ENCODE results near the gene OR5K3.

OR5K3 gene

DNA sequence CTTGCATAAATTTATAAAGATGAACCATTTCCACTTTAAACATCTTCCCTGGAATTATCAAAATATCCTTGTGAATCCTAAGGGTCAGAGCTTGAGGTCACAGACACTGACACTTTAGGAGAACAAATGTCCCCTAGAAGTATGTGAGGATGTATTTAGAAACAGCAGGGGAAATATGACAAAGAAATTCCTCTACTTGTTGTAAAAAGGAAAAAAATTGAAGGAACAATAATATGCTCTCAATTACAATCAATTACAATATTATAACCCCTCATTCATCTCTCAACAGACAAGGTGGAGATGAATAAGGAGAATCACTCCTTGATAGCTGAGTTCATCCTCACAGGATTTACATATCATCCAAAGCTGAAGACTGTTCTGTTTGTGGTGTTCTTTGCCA lies at the start of gene OR5K3:
Gene OR5K3 (plus strand): TSS at position 301 of the 400 bp plus-strand sequence. CDS start 0 bp downstream, at position 301.
- Histone ChIP-seq H3K27ac (ENCODE audit: low read depth, low read length) (no peak within 1 kb of the TSS), H3K36me3 (ENCODE audit: control insufficient read depth, insufficient read depth, low read length) (no peaks in the 10 kb centered on the region), H3K9ac (ENCODE audit: low read length) (no peak within 1 kb of the TSS), H3K4me1 (ENCODE audit: control insufficient read depth, insufficient read depth, low read length) (no peaks in the 10 kb centered on the region), H3K27me3 (ENCODE audit: control insufficient read depth, insufficient read depth, low read length) (no peaks in the 10 kb centered on the region), H3K4me3 (ENCODE audit: low read length) (no peak within 1 kb of the TSS)

GRCh38 chr3:98341758-98342157 lies 48.7 kb upstream of the OR5K3 start:
- Histone ChIP-seq H3K4me3 (ENCODE audit: low read length) (no peak overlapping the region), H3K9ac (ENCODE audit: low read length) (no peak overlapping the region), H3K36me3 (ENCODE audit: control insufficient read depth, insufficient read depth, low read length) (no peaks in the 10 kb centered on the region), H3K4me1 (ENCODE audit: control insufficient read depth, insufficient read depth, low read length) (no peaks in the 10 kb centered on the region), H3K27ac (ENCODE audit: low read depth, low read length) (no peak overlapping the region), H3K27me3 (ENCODE audit: control insufficient read depth, insufficient read depth, low read length) (no peaks in the 10 kb centered on the region)

GRCh38 chr3:98343647-98344507 lies 46.6 kb upstream of the OR5K3 start:
- Histone ChIP-seq H3K27me3 (ENCODE audit: control insufficient read depth, insufficient read depth, low read length) (no peaks in the 10 kb centered on the region), H3K4me3 (ENCODE audit: low read length) (no peak overlapping the region), H3K4me1 (ENCODE audit: control insufficient read depth, insufficient read depth, low read length) (no peaks in the 10 kb centered on the region), H3K36me3 (ENCODE audit: control insufficient read depth, insufficient read depth, low read length) (no peaks in the 10 kb centered on the region), H3K27ac (ENCODE audit: low read depth, low read length) (no peak overlapping the region), H3K9ac (ENCODE audit: low read length) (no peak overlapping the region)

- Histone ChIP-seq H3K9ac (ENCODE audit: low read length) (no peak overlapping the region), H3K27ac (ENCODE audit: low read depth, low read length) (no peak overlapping the region), H3K27me3 (ENCODE audit: control insufficient read depth, insufficient read depth, low read length) (no peaks in the 10 kb centered on the region), H3K4me3 (ENCODE audit: low read length) (no peak overlapping the region), H3K4me1 (ENCODE audit: control insufficient read depth, insufficient read depth, low read length) (no peaks in the 10 kb centered on the region), H3K36me3 (ENCODE audit: control insufficient read depth, insufficient read depth, low read length) (no peaks in the 10 kb centered on the region)
Observed at GRCh38 chr3:98350082-98350481, 40.4 kb upstream of the OR5K3 start.

DNA sequence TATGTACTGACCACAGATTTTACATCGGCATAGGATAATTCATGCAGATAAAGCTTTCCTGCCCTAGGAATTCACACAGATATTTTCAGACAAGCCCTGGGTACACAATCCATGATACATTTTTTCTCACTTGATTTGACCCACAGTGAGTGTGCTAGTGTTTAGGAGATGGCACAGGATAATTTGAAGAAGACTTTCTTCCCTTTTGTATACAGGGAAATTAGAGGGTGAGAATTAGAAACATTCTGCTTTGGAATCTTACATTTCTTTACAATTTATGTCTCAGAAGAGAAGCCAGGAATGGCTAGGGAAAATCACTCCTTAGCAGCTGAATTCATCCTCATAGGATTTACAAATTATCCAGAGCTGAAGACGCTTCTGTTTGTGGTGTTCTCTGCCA lies 36.9 kb upstream of the OR5K3 start, which contains the start of gene OR5K4:
Gene OR5K4 (plus strand): TSS at position 301 of the 400 bp plus-strand sequence. CDS start 0 bp downstream, at position 301.
- Histone ChIP-seq H3K4me1 (ENCODE audit: control insufficient read depth, insufficient read depth, low read length) (no peaks in the 10 kb centered on the region), H3K9ac (ENCODE audit: low read length) (no peak within 1 kb of the TSS), H3K27ac (ENCODE audit: low read depth, low read length) (no peak within 1 kb of the TSS), H3K27me3 (ENCODE audit: control insufficient read depth, insufficient read depth, low read length) (no peaks in the 10 kb centered on the region), H3K4me3 (ENCODE audit: low read length) (no peak within 1 kb of the TSS), H3K36me3 (ENCODE audit: control insufficient read depth, insufficient read depth, low read length) (no peaks in the 10 kb centered on the region)

- Histone ChIP-seq H3K27me3 (ENCODE audit: control insufficient read depth, insufficient read depth, low read length) (no peaks in the 10 kb centered on the region), H3K9ac (ENCODE audit: low read length) (no peak overlapping the region), H3K4me1 (ENCODE audit: control insufficient read depth, insufficient read depth, low read length) (no peaks in the 10 kb centered on the region), H3K4me3 (ENCODE audit: low read length) (no peak overlapping the region), H3K27ac (ENCODE audit: low read depth, low read length) (no peak overlapping the region), H3K36me3 (ENCODE audit: control insufficient read depth, insufficient read depth, low read length) (no peaks in the 10 kb centered on the region)
Observed at GRCh38 chr3:98359250-98359649, 31.2 kb upstream of the OR5K3 start.

DNA sequence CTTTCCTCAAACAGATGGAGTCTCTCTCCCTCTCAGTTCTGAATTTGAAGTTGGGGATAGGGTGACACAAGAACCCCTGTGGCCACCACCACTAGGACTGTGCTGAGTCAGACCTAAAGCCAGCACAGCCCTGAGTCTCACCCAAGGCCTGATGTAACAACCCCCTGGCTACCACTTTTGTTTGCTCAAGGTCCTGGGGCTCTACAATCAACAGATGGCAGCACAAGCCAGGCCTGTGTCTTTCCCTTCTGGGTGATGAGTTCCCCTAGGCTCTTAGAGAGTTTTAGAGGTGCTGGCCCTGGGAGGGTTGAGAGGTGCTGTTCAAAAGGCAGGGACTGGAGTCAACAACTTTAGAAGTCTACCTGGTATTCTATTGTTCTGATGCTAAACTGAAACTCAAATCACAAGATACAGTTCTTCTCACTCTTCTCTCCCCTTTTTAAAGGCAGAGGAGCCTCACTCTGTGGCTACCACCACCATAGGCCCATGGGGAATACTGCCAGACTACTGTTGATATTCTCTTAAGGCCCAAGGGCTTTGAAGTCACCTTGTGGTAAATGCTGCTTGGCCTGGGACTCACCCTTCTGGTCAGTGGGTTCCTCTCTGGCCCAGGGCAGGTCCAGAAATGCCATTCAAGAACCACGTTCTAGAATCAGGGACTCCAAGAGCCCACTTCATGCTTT lies 30.3 kb upstream of the OR5K3 start:
- Histone ChIP-seq H3K36me3 (ENCODE audit: control insufficient read depth, insufficient read depth, low read length) (no peaks in the 10 kb centered on the region), H3K9ac (ENCODE audit: low read length) (no peak overlapping the region), H3K4me1 (ENCODE audit: control insufficient read depth, insufficient read depth, low read length) (no peaks in the 10 kb centered on the region), H3K4me3 (ENCODE audit: low read length) (no peak overlapping the region), H3K27ac (ENCODE audit: low read depth, low read length) (no peak overlapping the region), H3K27me3 (ENCODE audit: control insufficient read depth, insufficient read depth, low read length) (no peaks in the 10 kb centered on the region)

DNA sequence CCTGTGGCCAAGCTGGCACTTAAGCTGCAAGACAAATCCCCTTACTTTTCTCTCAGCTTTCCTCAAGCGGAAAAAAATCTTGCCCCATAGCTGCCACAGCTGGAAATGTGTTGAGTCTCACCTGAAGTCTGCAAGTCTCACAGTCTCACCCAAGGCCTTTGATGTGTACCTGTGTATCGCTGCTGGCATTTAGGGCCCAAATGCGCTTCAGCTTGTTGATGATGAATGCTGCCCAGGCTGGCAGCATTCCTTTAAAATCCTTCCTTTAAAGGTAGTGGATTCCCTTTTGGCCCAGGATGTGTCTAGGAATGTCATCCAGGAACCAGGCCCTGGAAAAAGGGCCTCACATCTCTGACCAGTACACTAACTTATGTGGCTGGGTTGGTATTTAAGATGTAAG lies 29.8 kb upstream of the OR5K3 start:
- Histone ChIP-seq H3K4me1 (ENCODE audit: control insufficient read depth, insufficient read depth, low read length) (no peaks in the 10 kb centered on the region), H3K4me3 (ENCODE audit: low read length) (no peak overlapping the region), H3K9ac (ENCODE audit: low read length) (no peak overlapping the region), H3K27ac (ENCODE audit: low read depth, low read length) (no peak overlapping the region), H3K27me3 (ENCODE audit: control insufficient read depth, insufficient read depth, low read length) (no peaks in the 10 kb centered on the region), H3K36me3 (ENCODE audit: control insufficient read depth, insufficient read depth, low read length) (no peaks in the 10 kb centered on the region)

GRCh38 chr3:98361289-98361688 lies 29.2 kb upstream of the OR5K3 start:
- H3K27ac ChIP-seq (ENCODE audit: low read depth, low read length): no peak overlapping the region
- H3K27me3 ChIP-seq (ENCODE audit: control insufficient read depth, insufficient read depth, low read length): no peaks in the 10 kb centered on the region
- H3K4me1 ChIP-seq (ENCODE audit: control insufficient read depth, insufficient read depth, low read length): no peaks in the 10 kb centered on the region
- H3K36me3 ChIP-seq (ENCODE audit: control insufficient read depth, insufficient read depth, low read length): no peaks in the 10 kb centered on the region
- H3K4me3 ChIP-seq (ENCODE audit: low read length): no peak overlapping the region
- H3K9ac ChIP-seq (ENCODE audit: low read length): no peak overlapping the region

- H3K4me1 ChIP-seq (ENCODE audit: control insufficient read depth, insufficient read depth, low read length): no peaks in the 10 kb centered on the region
- H3K9ac ChIP-seq (ENCODE audit: low read length): no peak overlapping the region
- H3K27ac ChIP-seq (ENCODE audit: low read depth, low read length): no peak overlapping the region
- no peak overlapping the region for H3K4me3 ChIP-seq (ENCODE audit: low read length)
- H3K36me3 ChIP-seq (ENCODE audit: control insufficient read depth, insufficient read depth, low read length): no peaks in the 10 kb centered on the region
- no peaks in the 10 kb centered on the region for H3K27me3 ChIP-seq (ENCODE audit: control insufficient read depth, insufficient read depth, low read length)
Observed at GRCh38 chr3:98367464-98368246, 22.8 kb upstream of the OR5K3 start.

DNA sequence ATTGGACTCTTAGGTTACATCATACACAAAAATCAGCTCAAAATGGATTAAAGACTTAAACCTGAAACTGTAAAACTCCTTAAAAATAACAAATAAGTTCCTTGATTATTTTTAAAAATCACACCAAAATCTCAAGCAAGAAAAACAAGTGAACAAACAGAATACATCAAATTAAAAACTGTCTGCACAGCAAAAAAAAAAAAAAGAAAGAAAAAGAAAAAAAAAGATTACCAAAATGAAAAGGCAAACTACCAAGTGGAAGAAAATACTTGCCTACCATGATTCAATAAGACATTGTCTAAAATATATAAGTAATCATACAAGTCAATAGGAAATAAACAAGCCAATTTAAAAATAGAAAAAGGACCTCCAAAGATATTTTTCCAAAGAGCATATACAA lies 19.3 kb upstream of the OR5K3 start:
- Histone ChIP-seq H3K36me3 (ENCODE audit: control insufficient read depth, insufficient read depth, low read length) (no peaks in the 10 kb centered on the region), H3K27ac (ENCODE audit: low read depth, low read length) (no peak overlapping the region)

GRCh38 chr3:98371853-98372252 lies 18.6 kb upstream of the OR5K3 start:
- Histone ChIP-seq H3K27me3 (ENCODE audit: control insufficient read depth, insufficient read depth, low read length) (no peaks in the 10 kb centered on the region), H3K4me1 (ENCODE audit: control insufficient read depth, insufficient read depth, low read length) (no peaks in the 10 kb centered on the region), H3K27ac (ENCODE audit: low read depth, low read length) (no peak overlapping the region), H3K36me3 (ENCODE audit: control insufficient read depth, insufficient read depth, low read length) (no peaks in the 10 kb centered on the region), H3K4me3 (ENCODE audit: low read length) (no peak overlapping the region), H3K9ac (ENCODE audit: low read length) (no peak overlapping the region)

More for the DNA sequence above, 19.3 kb upstream of the OR5K3 start:
- Histone ChIP-seq H3K4me1 (ENCODE audit: control insufficient read depth, insufficient read depth, low read length) (no peaks in the 10 kb centered on the region), H3K27me3 (ENCODE audit: control insufficient read depth, insufficient read depth, low read length) (no peaks in the 10 kb centered on the region), H3K9ac (ENCODE audit: low read length) (no peak overlapping the region), H3K4me3 (ENCODE audit: low read length) (no peak overlapping the region)
